ENCODE data around the gene XYLT2.
"Not testable (repeated sequence)": the region's sequence is repeated elsewhere in the genome, so short reads cannot be mapped to it uniquely, and the experiment has no call there.

Gene XYLT2

GRCh38 chr17:50397111-50397918 is 51.4 kb downstream of the XYLT2 start, which contains the start of gene LRRC59:
Gene LRRC59 (minus strand): TSS chr17:50397523. CDS start chr17:50397317, 206 bp downstream.
- DNase-seq: peak; percentile 96 to 97

DNA sequence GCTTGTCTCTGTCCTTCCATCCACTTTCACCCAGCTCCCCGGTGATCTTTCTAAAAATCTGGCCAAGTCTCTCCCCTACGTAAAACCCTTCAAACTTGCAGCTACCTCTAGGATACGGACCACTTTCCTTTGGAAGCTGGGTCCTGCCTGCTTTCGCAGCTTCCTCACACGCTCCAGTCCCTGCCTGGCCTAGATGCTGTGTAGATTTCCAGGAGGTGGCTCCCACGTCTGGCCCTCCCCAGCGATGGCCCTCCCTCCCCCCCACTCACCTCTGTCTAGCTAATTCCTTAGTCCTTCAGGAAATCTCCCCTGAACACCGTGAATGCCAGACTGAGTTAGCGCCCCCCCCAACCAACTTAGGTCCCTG is 52.0 kb downstream of the XYLT2 start:
- DNase-seq: peak in 1 of 2 experiments; percentile 22

- not testable (repeated sequence) for DNase-seq
These were observed 52.7 kb downstream of the XYLT2 start for GRCh38 chr17:50398672-50399071.

GRCh38 chr17:50399591-50399990 is 53.7 kb downstream of the XYLT2 start:
- not testable (repeated sequence) for DNase-seq

DNA sequence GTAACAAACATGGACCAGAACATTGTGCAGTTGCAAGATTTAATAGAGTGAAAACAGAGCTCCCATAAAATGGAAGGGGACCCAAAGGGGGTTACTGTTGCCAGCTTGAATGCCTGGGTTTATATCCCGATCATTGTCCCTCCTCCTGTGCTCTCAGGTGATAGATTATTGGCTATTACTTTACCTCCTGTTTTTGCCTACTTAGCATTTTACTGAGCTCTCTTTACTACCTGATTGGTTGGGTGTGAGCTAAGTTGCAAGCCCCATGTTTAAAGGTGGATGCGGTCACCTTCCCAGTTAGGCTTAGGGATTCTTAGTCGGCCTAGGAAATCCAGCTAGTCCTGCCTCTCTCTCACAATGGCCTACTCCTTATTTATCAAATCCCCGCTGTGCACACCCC is 59.4 kb downstream of the XYLT2 start:
- DNase-seq: not testable (repeated sequence)

GRCh38 chr17:50406578-50406977 is 60.7 kb downstream of the XYLT2 start:
- no peak for DNase-seq

- DNase-seq: no peak
These were observed 62.0 kb downstream of the XYLT2 start for GRCh38 chr17:50407921-50408320.

Data from activated T-cell treated with anti-CD3 and anti-CD28 coated beads, Interleukin-2, amount 50 U/mL, for 48 hours (primary cell).